ENCODE data around the gene MAFG. TPM values are rescaled to one million over a fixed set of nuclear protein-coding genes. Genes with fewer than 3 reads are reported as not detected.

Gene MAFG
- total and polyA plus RNA-seq, 2 of the 13 experiments (the other 11 are each of a cell fraction or from before 2014, with no cell fraction given) = 14.5 to 20.0 TPM

DNA sequence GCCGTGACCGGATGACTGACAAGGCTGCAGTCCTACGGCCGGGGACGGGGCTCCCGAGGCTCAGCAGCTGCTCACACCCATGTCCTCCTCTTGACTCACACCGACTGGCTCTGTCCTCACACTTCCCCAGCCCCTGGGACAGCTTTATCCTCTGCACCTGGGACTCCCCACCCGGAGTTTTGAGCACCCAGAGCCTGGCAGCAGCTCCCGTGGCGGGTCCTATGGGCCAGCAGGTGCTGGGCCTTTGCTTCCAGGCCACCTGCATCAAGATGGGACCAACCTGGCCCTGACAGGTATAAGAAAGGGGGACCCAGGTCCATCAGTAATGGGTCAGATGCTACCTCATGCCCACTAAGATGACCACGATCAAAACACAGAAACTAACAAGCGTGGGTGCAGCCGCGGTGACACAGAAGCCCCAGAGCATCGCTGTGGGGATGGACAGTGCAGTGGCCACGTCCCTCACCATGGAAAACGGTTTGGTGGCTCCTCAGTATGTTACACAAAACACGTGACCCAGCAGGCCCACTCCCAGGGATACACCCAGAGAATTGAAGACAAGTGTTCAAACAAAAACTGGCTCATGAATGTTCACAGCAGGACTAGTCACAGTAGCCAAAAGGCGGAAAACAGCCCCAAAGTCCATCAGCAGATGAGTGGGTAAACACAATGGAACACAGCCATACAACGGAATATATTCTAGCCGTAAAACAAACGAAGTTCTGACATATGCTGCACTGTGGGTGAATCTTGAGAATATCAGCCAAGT is 36.7 kb upstream of the MAFG start:
- H3K4me3 ChIP-seq (replicated peaks in 1 of 3; ENCODE audit: insufficient read depth in 1 of 3, low read depth in 2 of 3, low read length in 3 of 3) = peak overlapping the region in 1 of 3 experiments; percentile 1; a peak in 2 of 6 replicates
- WGBS (ENCODE audit: low lambda C conversion rate) = 54% methylated on average over 20 of the region's 22 CpGs
- FAIRE-seq (peak; percentile 68), ATAC-seq (no peak), DNase-seq (ENCODE audit: low spot score) (peak; percentile 77)
- peak overlapping the region; percentile 63 for H3K4me2 ChIP-seq (ENCODE audit: low read depth, low read length)
- peak overlapping the region; percentile 30 for H2AFZ ChIP-seq (ENCODE audit: low read length)
- no TSS peak for BruUV-seq (replicated peaks)
- POLR2A ChIA-PET = interaction anchor here (0.7 to 7.0 kb wide), 9 partner anchors 13 to 63 kb away, joined by 3 to 406 read pairs (median 10); partner anchors contain the start of genes ASPSCR1, CENPX, LRRC45 and PYCR1
- peaks cover 74% of the 10 kb centered on the region for H3K4me1 ChIP-seq (ENCODE audit: insufficient read depth, low read length)
- H3K36me3 ChIP-seq (replicated peaks in 1 of 2; ENCODE audit: control insufficient read depth in 1 of 2, insufficient read depth in 2 of 2, low read length in 2 of 2) = peaks cover under 1 to 2% of the 10 kb centered on the region in 2 experiments; a peak in 2 of 5 replicates
- intact Hi-C loops (cut with micrococcal nuclease; ENCODE audit: unreplicated experiment) = no loop called here
- in situ Hi-C loops (cut with HindIII; ENCODE audit: extremely low pct_ligation_motif_present, low pct_unique_long_range_greater_than_20kb) = no loop called here
- peaks cover 36% of the 10 kb centered on the region for H3K79me2 ChIP-seq (ENCODE audit: insufficient read depth, low read length)
- peak overlapping the region; percentile 84 for H3K27ac ChIP-seq (ENCODE audit: extremely low read length, insufficient read depth, low read length)
- no peaks in the 10 kb centered on the region for H3K27me3 ChIP-seq (ENCODE audit: control insufficient read depth in 1 of 2, insufficient read depth in 2 of 2, low read length in 2 of 2)
- peak overlapping the region; percentile 35 for H3K9ac ChIP-seq (ENCODE audit: insufficient read depth, low read depth, low read length)
- CTCF ChIA-PET (ENCODE audit: low intra/inter-chr PET ratio, low total read pairs) = interaction anchor here (2.1 kb wide), 1 partner anchor 57 kb away, joined by 5 read pairs; no protein-coding TSS in a partner anchor
- no peaks in the 10 kb centered on the region for H4K20me1 ChIP-seq (ENCODE audit: insufficient read depth, low read length)
- no peaks in the 10 kb centered on the region for H3K9me3 ChIP-seq (ENCODE audit: low read length)
- TF ChIP-seq SALL1 (CRISPR knock-in tag; IDR thresholded peaks at IDR 0.05) (peak; percentile 58), ZNF354B (CRISPR knock-in tag; IDR thresholded peaks at IDR 0.05) (0 out of 2 replicates have a peak, but pooled peaks have one; percentile 27), ESRRA (CRISPR knock-in tag; IDR thresholded peaks at IDR 0.05; ENCODE audit: low read depth) (no peak), MAFK (conservative IDR thresholded peaks at IDR 0.05 in 1 of 2, IDR thresholded peaks at IDR 0.05 in 1 of 2; ENCODE audit: low read length in 2 of 2) (no peak), BHLHE40 (IDR thresholded peaks at IDR 0.05; ENCODE audit: low read length) (peak; percentile 38; the same call in 1 of the 2 replicates), ARID2 (CRISPR knock-in tag; IDR thresholded peaks at IDR 0.05; ENCODE audit: borderline replicate concordance) (no peak), GTF3A (CRISPR knock-in tag; conservative IDR thresholded peaks at IDR 0.05) (no peak), ZNF549 (CRISPR knock-in tag; IDR thresholded peaks at IDR 0.05) (no peak), ZNF747 (CRISPR knock-in tag; IDR thresholded peaks at IDR 0.05; ENCODE audit: borderline replicate concordance) (no peak), ERF (CRISPR knock-in tag; IDR thresholded peaks at IDR 0.05) (peak; percentile 47; the same call in 1 of the 2 replicates), ZBTB21 (CRISPR knock-in tag; IDR thresholded peaks at IDR 0.05) (peak; percentile 18; the same call in 1 of the 2 replicates), ZNF317 (CRISPR knock-in tag; IDR thresholded peaks at IDR 0.05) (peak; percentile 41; the same call in 1 of the 2 replicates)
- TF ChIP-seq, protein P1, sequence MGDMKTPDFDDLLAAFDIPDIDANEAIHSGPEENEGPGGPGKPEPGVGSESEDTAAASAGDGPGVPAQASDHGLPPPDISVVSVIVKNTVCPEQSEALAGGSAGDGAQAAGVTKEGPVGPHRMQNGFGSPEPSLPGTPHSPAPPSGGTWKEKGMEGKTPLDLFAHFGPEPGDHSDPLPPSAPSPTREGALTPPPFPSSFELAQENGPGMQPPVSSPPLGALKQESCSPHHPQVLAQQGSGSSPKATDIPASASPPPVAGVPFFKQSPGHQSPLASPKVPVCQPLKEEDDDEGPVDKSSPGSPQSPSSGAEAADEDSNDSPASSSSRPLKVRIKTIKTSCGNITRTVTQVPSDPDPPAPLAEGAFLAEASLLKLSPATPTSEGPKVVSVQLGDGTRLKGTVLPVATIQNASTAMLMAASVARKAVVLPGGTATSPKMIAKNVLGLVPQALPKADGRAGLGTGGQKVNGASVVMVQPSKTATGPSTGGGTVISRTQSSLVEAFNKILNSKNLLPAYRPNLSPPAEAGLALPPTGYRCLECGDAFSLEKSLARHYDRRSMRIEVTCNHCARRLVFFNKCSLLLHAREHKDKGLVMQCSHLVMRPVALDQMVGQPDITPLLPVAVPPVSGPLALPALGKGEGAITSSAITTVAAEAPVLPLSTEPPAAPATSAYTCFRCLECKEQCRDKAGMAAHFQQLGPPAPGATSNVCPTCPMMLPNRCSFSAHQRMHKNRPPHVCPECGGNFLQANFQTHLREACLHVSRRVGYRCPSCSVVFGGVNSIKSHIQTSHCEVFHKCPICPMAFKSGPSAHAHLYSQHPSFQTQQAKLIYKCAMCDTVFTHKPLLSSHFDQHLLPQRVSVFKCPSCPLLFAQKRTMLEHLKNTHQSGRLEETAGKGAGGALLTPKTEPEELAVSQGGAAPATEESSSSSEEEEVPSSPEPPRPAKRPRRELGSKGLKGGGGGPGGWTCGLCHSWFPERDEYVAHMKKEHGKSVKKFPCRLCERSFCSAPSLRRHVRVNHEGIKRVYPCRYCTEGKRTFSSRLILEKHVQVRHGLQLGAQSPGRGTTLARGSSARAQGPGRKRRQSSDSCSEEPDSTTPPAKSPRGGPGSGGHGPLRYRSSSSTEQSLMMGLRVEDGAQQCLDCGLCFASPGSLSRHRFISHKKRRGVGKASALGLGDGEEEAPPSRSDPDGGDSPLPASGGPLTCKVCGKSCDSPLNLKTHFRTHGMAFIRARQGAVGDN (CRISPR knock-in tag; IDR thresholded peaks at IDR 0.05) = peak; percentile 86
- TF ChIP-seq, protein P2, sequence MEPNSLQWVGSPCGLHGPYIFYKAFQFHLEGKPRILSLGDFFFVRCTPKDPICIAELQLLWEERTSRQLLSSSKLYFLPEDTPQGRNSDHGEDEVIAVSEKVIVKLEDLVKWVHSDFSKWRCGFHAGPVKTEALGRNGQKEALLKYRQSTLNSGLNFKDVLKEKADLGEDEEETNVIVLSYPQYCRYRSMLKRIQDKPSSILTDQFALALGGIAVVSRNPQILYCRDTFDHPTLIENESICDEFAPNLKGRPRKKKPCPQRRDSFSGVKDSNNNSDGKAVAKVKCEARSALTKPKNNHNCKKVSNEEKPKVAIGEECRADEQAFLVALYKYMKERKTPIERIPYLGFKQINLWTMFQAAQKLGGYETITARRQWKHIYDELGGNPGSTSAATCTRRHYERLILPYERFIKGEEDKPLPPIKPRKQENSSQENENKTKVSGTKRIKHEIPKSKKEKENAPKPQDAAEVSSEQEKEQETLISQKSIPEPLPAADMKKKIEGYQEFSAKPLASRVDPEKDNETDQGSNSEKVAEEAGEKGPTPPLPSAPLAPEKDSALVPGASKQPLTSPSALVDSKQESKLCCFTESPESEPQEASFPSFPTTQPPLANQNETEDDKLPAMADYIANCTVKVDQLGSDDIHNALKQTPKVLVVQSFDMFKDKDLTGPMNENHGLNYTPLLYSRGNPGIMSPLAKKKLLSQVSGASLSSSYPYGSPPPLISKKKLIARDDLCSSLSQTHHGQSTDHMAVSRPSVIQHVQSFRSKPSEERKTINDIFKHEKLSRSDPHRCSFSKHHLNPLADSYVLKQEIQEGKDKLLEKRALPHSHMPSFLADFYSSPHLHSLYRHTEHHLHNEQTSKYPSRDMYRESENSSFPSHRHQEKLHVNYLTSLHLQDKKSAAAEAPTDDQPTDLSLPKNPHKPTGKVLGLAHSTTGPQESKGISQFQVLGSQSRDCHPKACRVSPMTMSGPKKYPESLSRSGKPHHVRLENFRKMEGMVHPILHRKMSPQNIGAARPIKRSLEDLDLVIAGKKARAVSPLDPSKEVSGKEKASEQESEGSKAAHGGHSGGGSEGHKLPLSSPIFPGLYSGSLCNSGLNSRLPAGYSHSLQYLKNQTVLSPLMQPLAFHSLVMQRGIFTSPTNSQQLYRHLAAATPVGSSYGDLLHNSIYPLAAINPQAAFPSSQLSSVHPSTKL (CRISPR knock-in tag; IDR thresholded peaks at IDR 0.05) = peak; percentile 57; the same call in 1 of the 2 replicates
- TF ChIP-seq, protein P3, sequence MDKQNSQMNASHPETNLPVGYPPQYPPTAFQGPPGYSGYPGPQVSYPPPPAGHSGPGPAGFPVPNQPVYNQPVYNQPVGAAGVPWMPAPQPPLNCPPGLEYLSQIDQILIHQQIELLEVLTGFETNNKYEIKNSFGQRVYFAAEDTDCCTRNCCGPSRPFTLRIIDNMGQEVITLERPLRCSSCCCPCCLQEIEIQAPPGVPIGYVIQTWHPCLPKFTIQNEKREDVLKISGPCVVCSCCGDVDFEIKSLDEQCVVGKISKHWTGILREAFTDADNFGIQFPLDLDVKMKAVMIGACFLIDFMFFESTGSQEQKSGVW (CRISPR knock-in tag; IDR thresholded peaks at IDR 0.05; ENCODE audit: borderline replicate concordance) = no peak

All from HepG2 (cell line).